ENCODE results near the gene ETHE1.
"Not testable (repeated sequence)": the region's sequence is repeated elsewhere in the genome, so short reads cannot be mapped to it uniquely, and the experiment has no call there.

The ETHE1 gene

GRCh38 chr19:43524922-43525835 is 1.8 kb downstream of the ETHE1 start:
- no peaks in the 10 kb centered on the region for H3K27me3 ChIP-seq (replicated peaks; ENCODE audit: control insufficient read depth, insufficient read depth, low read length)
- TF ChIP-seq, protein P1, sequence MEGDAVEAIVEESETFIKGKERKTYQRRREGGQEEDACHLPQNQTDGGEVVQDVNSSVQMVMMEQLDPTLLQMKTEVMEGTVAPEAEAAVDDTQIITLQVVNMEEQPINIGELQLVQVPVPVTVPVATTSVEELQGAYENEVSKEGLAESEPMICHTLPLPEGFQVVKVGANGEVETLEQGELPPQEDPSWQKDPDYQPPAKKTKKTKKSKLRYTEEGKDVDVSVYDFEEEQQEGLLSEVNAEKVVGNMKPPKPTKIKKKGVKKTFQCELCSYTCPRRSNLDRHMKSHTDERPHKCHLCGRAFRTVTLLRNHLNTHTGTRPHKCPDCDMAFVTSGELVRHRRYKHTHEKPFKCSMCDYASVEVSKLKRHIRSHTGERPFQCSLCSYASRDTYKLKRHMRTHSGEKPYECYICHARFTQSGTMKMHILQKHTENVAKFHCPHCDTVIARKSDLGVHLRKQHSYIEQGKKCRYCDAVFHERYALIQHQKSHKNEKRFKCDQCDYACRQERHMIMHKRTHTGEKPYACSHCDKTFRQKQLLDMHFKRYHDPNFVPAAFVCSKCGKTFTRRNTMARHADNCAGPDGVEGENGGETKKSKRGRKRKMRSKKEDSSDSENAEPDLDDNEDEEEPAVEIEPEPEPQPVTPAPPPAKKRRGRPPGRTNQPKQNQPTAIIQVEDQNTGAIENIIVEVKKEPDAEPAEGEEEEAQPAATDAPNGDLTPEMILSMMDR (IDR thresholded peaks at IDR 0.05; ENCODE audit: insufficient read depth, low read length, poor library complexity, severe bottlenecking): no peak
- peak; percentile 47 for DNase-seq (ENCODE audit: extremely low read depth, insufficient read length)
- H3K4me3 ChIP-seq (replicated peaks; ENCODE audit: low read depth, low read length): peak overlapping the region; percentile 94
- H3K36me3 ChIP-seq (ENCODE audit: control insufficient read depth, insufficient read depth, low read length): no peaks in the 10 kb centered on the region; the same call in 1 of the 2 replicates

GRCh38 chr19:43523696-43524095 is 3.3 kb downstream of the ETHE1 start:
- H3K4me3 ChIP-seq (replicated peaks; ENCODE audit: low read depth, low read length); H3K27me3 ChIP-seq (replicated peaks; ENCODE audit: control insufficient read depth, insufficient read depth, low read length); DNase-seq (ENCODE audit: extremely low read depth, insufficient read length); H3K36me3 ChIP-seq (ENCODE audit: control insufficient read depth, insufficient read depth, low read length): not testable (repeated sequence)

- Histone ChIP-seq H3K36me3 (ENCODE audit: control insufficient read depth, insufficient read depth, low read length) (no peaks in the 10 kb centered on the region; the same call in 1 of the 2 replicates), H3K4me3 (replicated peaks; ENCODE audit: low read depth, low read length) (no peak overlapping the region), H3K27me3 (replicated peaks; ENCODE audit: control insufficient read depth, insufficient read depth, low read length) (no peaks in the 10 kb centered on the region)
- TF ChIP-seq, protein P1 (IDR thresholded peaks at IDR 0.05; ENCODE audit: insufficient read depth, low read length, poor library complexity, severe bottlenecking): no peak
- no peak for DNase-seq (ENCODE audit: extremely low read depth, insufficient read length)
Measured at GRCh38 chr19:43522929-43523328, 4.1 kb downstream of the ETHE1 start.

- Histone ChIP-seq H3K27me3 (replicated peaks; ENCODE audit: control insufficient read depth, insufficient read depth, low read length) (no peaks in the 10 kb centered on the region), H3K4me3 (replicated peaks; ENCODE audit: low read depth, low read length) (no peak overlapping the region), H3K36me3 (ENCODE audit: control insufficient read depth, insufficient read depth, low read length) (no peaks in the 10 kb centered on the region; the same call in 1 of the 2 replicates)
- DNase-seq (ENCODE audit: extremely low read depth, insufficient read length): no peak
- TF ChIP-seq, protein P1 (IDR thresholded peaks at IDR 0.05; ENCODE audit: insufficient read depth, low read length, poor library complexity, severe bottlenecking): peak; percentile 81
Measured at GRCh38 chr19:43519436-43520088, 7.4 kb downstream of the ETHE1 start.

- Histone ChIP-seq H3K36me3 (ENCODE audit: control insufficient read depth, insufficient read depth, low read length) (no peaks in the 10 kb centered on the region; the same call in 1 of the 2 replicates), H3K27me3 (replicated peaks; ENCODE audit: control insufficient read depth, insufficient read depth, low read length) (no peaks in the 10 kb centered on the region), H3K4me3 (replicated peaks; ENCODE audit: low read depth, low read length) (no peak overlapping the region)
- DNase-seq (ENCODE audit: extremely low read depth, insufficient read length): no peak
- TF ChIP-seq, protein P1 (IDR thresholded peaks at IDR 0.05; ENCODE audit: insufficient read depth, low read length, poor library complexity, severe bottlenecking): no peak
Measured at GRCh38 chr19:43518051-43518450, 8.9 kb downstream of the ETHE1 start.

- not testable (repeated sequence) for H3K4me3 ChIP-seq (replicated peaks; ENCODE audit: low read depth, low read length); DNase-seq (ENCODE audit: extremely low read depth, insufficient read length); H3K27me3 ChIP-seq (replicated peaks; ENCODE audit: control insufficient read depth, insufficient read depth, low read length); H3K36me3 ChIP-seq (ENCODE audit: control insufficient read depth, insufficient read depth, low read length)
Measured at GRCh38 chr19:43512399-43512798, 14.6 kb downstream of the ETHE1 start.
